HEK293 (cell line): ENCODE measurements around the gene TAMALIN.

Experiments used
- BCL11A ChIP-seq: fragments of 450-650 bp; formaldehyde crosslinking; IDR thresholded peaks from 2 replicates; pipeline ENCODE4 v1.5.1; 2016; ENCODE audit warnings: low read depth, missing biosample characterization, missing genetic modification characterization
- CTCF ChIP-seq: fragments of 450-650 bp; formaldehyde crosslinking; IDR thresholded peaks from 2 replicates; pipeline ENCODE4 v1.5.1; 2016; ENCODE audit warnings: missing biosample characterization, missing genetic modification characterization
- GLI4 ChIP-seq: fragments of 450-650 bp; formaldehyde crosslinking; IDR thresholded peaks from 2 replicates; pipeline ENCODE4 v1.5.1; 2016; ENCODE audit warnings: missing biosample characterization, missing genetic modification characterization
- ZBTB7A ChIP-seq: fragments of 450-650 bp; formaldehyde crosslinking; IDR thresholded peaks from 2 replicates; pipeline ENCODE4 v1.5.1; 2016; ENCODE audit warnings: low read depth, missing biosample characterization, missing genetic modification characterization
- ZFP37 ChIP-seq: fragments of 450-650 bp; formaldehyde crosslinking; IDR thresholded peaks from 2 replicates; pipeline ENCODE4 v1.5.1; 2016; ENCODE audit warnings: missing biosample characterization, missing genetic modification characterization

- TF ChIP-seq BCL11A (tag by site-specific recombination) (no peak), CTCF (tag by site-specific recombination) (no peak), ZBTB7A (tag by site-specific recombination) (no peak), GLI4 (tag by site-specific recombination) (no peak), ZFP37 (tag by site-specific recombination) (no peak)
Observed at GRCh38 chr12:52003591-52003990, 3.2 kb upstream of the TAMALIN start.
